Naive thymus-derived CD8-positive, alpha-beta T cell (primary cell): Measurements from ENCODE around the gene TYR. TPM values are rescaled to one million over a fixed set of nuclear protein-coding genes. Genes with fewer than 3 reads are reported as not detected.
A peak's percentile ranks its signal among the peaks of the same experiment; 100 is the strongest.
"Not testable (repeated sequence)": the region's sequence is repeated elsewhere in the genome, so short reads cannot be mapped to it uniquely, and the experiment has no call there.

ENCODE experiments used
- ATAC-seq, 2 donors: fragments of 150-1000 bp; cut with Tn5 transposase in 1 of 2; sonication (Bioruptor Pico), chemical (Tn5 transposase) in 1 of 2; 1 replicate in 1 of 2; 2 replicates in 1 of 2; pipeline ENCODE4 v1.10.0; 2021; ENCODE audit warnings: mild to moderate bottlenecking in 2 of 2, moderate library complexity in 2 of 2
- POLR2A ChIA-PET: fragments of 350-600 bp; sonication (Branson Sonifier 250); formaldehyde crosslinking; loops from one replicate; lab custom pipeline; 2021; ENCODE audit warnings: antibody characterized with exemption; lab: Charles Lee
- DNase-seq, 10 donors: peaks; one replicate each; pipeline versions ENCODE4 v3.0.0 to v3.0.0-alpha.2; 2020 to 2022
- H3K27ac Mint-ChIP-seq, 10 donors: one replicate each; pipeline ENCODE4 v1.8.0; 2020 to 2022; ENCODE audit warnings: mild to moderate bottlenecking in 10 of 10, mixed read lengths in 10 of 10, moderate library complexity in 4 of 10, inconsistent platforms in 1 of 10
- H3K27me3 Mint-ChIP-seq, 5 donors: one replicate each; pipeline ENCODE4 v1.8.0; 2021 to 2022; ENCODE audit warnings: mixed read lengths in 5 of 5
- H3K36me3 Mint-ChIP-seq, 3 donors: one replicate each; pipeline ENCODE4 v1.8.0; 2020 to 2022; ENCODE audit warnings: mixed read lengths in 3 of 3, mild to moderate bottlenecking in 2 of 3, inconsistent platforms in 1 of 3
- H3K4me1 Mint-ChIP-seq, 4 donors: one replicate each; pipeline ENCODE4 v1.8.0; 2021 to 2022; ENCODE audit warnings: mixed read lengths in 4 of 4
- H3K4me3 Mint-ChIP-seq, 10 donors: one replicate each; pipeline ENCODE4 v1.8.0; 2020 to 2022; ENCODE audit warnings: mild to moderate bottlenecking in 10 of 10, mixed read lengths in 10 of 10, moderate library complexity in 6 of 10, inconsistent platforms in 1 of 10
- H3K9me3 Mint-ChIP-seq, 9 donors: one replicate each; pipeline ENCODE4 v1.8.0; 2020 to 2022; ENCODE audit warnings: mixed read lengths in 9 of 9, mild to moderate bottlenecking in 3 of 9, inconsistent platforms in 1 of 9, moderate library complexity in 1 of 9
- polyA plus RNA-seq, 3 donors: library from polyadenylated mRNA; unstranded; fragments of 300-500 nt; fragmentation: Illumina TruSeq; gene quantifications; one replicate each; pipeline ENCODE4 v1.2.3, GENCODE V29; 2021
- total RNA-seq, 8 experiments: library from RNA in 2 of 8; stranded (reverse) in 2 of 8; gene quantifications; one replicate each; pipeline ENCODE4 v1.2.3 and lab custom pipeline; 2021 to 2026

TYR gene
- total and polyA plus RNA-seq, 5 experiments from 2014 or later, result not detected

DNA sequence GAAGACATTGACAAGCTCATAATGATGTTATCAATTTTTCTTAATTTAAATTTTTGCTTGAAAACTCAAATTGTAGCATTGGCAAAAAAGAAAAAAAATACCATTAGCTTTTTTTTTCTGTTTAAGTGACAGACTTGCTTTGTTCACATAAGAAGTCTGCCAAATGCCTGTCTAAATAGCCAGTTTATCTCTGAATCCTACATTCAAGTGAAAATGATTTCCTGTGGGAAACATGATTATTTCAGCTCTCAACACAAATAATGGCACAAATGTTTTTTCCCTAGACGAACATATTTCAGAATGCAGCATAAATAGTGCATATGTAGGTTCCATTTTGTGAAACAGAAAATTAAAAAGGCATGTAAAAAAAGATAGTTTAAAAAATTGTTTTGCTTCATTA lies 23.5 kb downstream of the TYR start:
- Mint-ChIP-seq H3K27me3 (peaks cover 0 to 4% (median 0%) of the 10 kb centered on the region in 5 donors), H3K4me3 (no peak overlapping the region), H3K36me3 (no peaks in the 10 kb centered on the region), H3K9me3 (no peaks in the 10 kb centered on the region), H3K4me1 (no peaks in the 10 kb centered on the region), H3K27ac (no peak overlapping the region)
- no peak for ATAC-seq
- POLR2A ChIA-PET, result no interaction called here
- no peak for DNase-seq

DNA sequence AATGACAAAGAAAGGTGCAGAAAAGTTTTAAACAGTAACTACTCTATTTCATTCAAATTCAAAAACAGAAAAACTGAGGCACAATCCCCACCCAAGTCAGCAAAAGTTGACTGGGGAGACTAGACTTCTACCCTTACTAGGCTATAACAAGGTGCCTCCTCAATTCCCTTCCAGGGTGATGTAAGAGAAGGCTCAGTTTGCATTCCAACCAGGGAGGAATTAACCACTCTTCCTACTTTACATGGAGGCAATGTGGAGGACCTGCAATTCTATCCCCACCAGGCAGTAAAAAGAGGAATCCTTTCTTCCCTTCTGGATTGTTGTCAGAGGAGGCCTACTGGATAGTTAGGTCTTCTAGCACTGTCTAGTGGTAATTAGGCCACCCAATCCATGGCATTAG lies 26.1 kb downstream of the TYR start:
- no peaks in the 10 kb centered on the region for H3K36me3 Mint-ChIP-seq
- H3K4me1 Mint-ChIP-seq, result peaks cover 0 to 1% (median 0%) of the 10 kb centered on the region in 4 donors
- no peak for DNase-seq
- H3K27me3 Mint-ChIP-seq, result peaks cover 0 to 9% (median 1%) of the 10 kb centered on the region in 5 donors
- H3K9me3 Mint-ChIP-seq, result peaks cover 0 to 2% (median 0%) of the 10 kb centered on the region in 9 donors
- no peak for ATAC-seq
- peak overlapping the region in 1 of 10 donors; percentile 24 for H3K27ac Mint-ChIP-seq
- POLR2A ChIA-PET, result no interaction called here
- no peak overlapping the region for H3K4me3 Mint-ChIP-seq

DNA sequence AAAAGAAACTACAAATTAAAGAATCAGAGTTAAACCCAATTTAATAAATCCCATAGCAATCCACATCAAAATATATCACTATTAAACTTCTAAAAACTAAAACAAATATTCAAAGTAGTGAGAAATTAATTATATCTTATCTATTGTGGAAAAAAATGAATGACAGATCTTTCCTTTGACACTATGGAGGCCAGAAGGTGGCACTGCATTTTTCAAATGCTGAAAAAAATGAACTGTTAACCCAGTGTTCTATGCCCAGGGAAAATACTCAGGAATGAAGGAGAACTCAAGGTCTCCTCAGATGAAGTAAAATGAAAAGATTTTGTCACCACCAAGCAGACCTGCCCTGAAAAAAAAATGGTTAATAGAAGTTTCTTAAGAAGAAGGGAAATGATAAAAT lies 27.7 kb downstream of the TYR start:
- Mint-ChIP-seq H3K4me3 (no peak overlapping the region), H3K36me3 (no peaks in the 10 kb centered on the region), H3K27ac (no peak overlapping the region), H3K27me3 (peaks cover 0 to 9% (median 2%) of the 10 kb centered on the region in 5 donors), H3K9me3 (peaks cover 0 to 7% (median 3%) of the 10 kb centered on the region in 9 donors), H3K4me1 (peaks cover 0 to 1% (median 0%) of the 10 kb centered on the region in 4 donors)
- DNase-seq, result no peak
- no peak for ATAC-seq
- POLR2A ChIA-PET, result no interaction called here

DNA sequence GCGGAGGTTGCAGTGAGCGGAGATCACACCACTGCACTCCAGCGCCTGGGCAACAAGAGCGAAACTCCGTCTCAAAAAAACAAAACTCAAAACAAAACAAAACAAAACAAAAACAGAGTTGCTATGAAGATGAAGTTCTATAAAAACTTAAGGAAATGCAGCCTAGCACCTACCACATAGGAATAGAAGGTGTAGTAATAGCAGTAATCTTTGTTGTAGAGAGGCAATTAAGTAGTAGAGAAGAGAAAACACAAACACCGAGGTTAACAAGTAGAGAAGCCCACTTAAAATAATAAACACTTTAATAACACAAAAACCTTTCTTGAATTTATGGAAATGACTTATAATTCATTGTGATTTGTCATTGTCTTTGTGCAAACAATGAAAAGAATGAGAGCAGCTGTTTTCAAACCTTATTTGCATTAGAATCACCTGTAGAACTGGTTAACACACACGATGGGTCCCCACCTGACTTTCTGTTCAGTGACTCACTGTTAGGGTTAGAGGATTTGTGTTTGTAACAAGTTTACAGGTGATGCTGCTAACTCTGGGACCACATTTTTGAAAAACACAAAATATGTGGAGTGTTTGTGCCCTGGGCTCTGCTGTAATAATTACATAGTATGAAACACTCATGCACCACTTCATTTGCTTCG lies 43.1 kb downstream of the TYR start:
- no peak overlapping the region for H3K27ac Mint-ChIP-seq
- no peaks in the 10 kb centered on the region for H3K36me3 Mint-ChIP-seq
- H3K4me3 Mint-ChIP-seq, result no peak overlapping the region
- peaks cover 0 to 2% (median 0%) of the 10 kb centered on the region in 9 donors for H3K9me3 Mint-ChIP-seq
- H3K27me3 Mint-ChIP-seq, result no peaks in the 10 kb centered on the region
- POLR2A ChIA-PET, result no interaction called here
- DNase-seq (no peak), ATAC-seq (no peak)
- no peaks in the 10 kb centered on the region for H3K4me1 Mint-ChIP-seq

DNA sequence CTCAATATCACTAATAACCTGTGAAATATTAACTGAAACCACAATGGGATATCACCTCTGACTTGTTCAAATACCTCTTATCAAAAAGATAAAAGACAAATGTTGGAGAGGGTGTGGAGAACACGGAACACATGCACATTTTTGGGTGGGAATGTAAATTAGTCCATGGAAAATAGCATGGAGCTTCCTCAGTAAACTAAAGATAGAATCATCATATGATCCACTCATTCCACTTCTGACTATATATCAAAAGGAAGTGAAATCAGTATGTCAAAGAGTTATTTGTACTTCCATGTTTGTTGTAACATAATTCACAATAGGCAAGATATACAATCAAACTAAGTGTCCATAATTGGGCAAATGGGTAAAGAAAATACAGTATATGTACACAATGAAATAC lies 57.4 kb downstream of the TYR start:
- H3K4me1 Mint-ChIP-seq, result no peaks in the 10 kb centered on the region
- no peak overlapping the region for H3K4me3 Mint-ChIP-seq
- DNase-seq (no peak), ATAC-seq (no peak)
- POLR2A ChIA-PET, result no interaction called here
- H3K27me3 Mint-ChIP-seq, result no peaks in the 10 kb centered on the region
- no peak overlapping the region for H3K27ac Mint-ChIP-seq
- peaks cover 0 to 9% (median 3%) of the 10 kb centered on the region in 9 donors for H3K9me3 Mint-ChIP-seq
- no peaks in the 10 kb centered on the region for H3K36me3 Mint-ChIP-seq

DNA sequence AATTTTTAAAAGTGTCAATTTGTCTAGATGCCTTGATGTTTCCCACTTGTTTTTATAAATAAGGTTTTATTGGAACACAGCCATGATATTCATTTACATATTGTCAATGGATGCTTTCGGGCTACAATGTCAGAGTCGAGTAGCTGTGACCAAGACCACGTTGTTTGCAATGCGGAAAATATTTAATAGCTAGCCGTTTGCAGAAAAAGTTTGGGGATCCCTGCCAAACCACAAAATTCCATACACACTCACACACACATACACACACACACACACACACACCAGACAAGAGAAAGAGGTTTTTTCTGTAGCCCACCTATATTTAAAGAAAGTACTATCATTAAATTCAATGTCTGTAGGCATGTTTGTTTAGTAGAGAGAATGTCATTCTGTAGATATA lies 58.3 kb downstream of the TYR start:
- ATAC-seq, result no peak
- no peaks in the 10 kb centered on the region for H3K36me3 Mint-ChIP-seq

DNA sequence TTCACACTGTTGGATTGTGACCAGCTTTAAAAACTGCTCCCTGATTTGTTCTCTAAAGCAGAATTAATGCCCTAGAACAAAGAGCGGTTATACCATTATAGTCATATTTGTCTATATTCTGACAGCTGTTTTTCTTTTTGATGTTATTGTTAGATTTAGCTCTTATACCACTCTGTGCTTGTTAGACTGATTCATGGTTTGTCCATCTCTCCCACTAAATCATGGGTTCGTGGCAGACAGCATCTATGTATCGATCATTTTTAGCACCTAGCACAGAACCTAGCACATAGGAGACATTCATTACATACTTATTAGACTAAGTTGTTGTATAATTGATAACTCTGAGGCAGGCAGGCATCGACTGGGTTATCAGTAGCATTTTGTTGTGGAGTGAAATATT lies 69.3 kb downstream of the TYR start:
- H3K27ac Mint-ChIP-seq, H3K4me3 Mint-ChIP-seq, POLR2A ChIA-PET, H3K4me1 Mint-ChIP-seq, DNase-seq, ATAC-seq, H3K36me3 Mint-ChIP-seq, H3K9me3 Mint-ChIP-seq: not testable (repeated sequence)
- peaks cover 0 to 23% (median 3%) of the 10 kb centered on the region in 5 donors for H3K27me3 Mint-ChIP-seq

More for the DNA sequence above, 58.3 kb downstream of the TYR start:
- Mint-ChIP-seq H3K9me3 (peaks cover 0 to 9% (median 3%) of the 10 kb centered on the region in 9 donors), H3K4me1 (no peaks in the 10 kb centered on the region), H3K4me3 (no peak overlapping the region), H3K27ac (no peak overlapping the region), H3K27me3 (no peaks in the 10 kb centered on the region)
- POLR2A ChIA-PET, result no interaction called here
- no peak for DNase-seq

DNA sequence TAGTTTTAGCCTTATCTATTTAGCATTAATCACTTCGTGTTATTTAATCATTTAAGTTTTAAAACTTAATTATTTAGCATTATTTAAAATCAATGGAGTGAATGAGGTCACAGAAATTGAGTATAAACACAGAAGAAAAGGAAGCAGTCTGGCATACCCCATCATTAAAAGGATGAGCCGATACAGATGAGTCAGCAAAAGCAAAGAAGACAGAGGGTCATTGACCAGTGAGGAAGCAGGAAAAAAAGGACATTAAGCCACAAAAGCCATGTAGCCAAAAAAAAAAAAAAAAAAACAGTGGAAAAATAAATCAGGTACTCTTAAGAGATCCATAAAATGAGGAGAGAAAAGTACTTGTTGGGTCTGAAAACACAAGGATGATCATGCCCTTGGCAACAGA lies 71.5 kb downstream of the TYR start:
- DNase-seq, result no peak
- POLR2A ChIA-PET, result no interaction called here
- Mint-ChIP-seq H3K36me3 (no peaks in the 10 kb centered on the region), H3K4me3 (no peak overlapping the region), H3K27ac (no peak overlapping the region), H3K9me3 (peaks cover 0 to 10% (median 0%) of the 10 kb centered on the region in 9 donors), H3K27me3 (peaks cover 0 to 22% (median 3%) of the 10 kb centered on the region in 5 donors), H3K4me1 (no peaks in the 10 kb centered on the region)
- ATAC-seq, result no peak

DNA sequence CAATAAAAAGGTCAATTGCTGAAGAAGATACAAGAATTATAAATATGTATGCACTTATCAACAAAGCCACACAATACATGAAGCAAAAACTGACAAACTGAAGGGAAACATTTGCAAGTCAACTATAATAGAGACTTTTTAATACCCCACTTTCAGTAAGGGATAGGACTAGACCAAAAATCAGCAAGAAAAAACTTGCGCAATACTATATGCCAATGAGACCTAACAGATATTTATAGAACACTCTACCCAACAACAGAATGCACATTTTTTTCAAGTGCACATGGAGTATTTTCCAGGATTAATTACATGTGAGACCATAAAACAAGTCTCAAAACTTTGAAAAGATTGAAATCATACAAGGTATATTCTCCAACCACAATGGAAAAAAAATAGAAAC lies 83.8 kb downstream of the TYR start:
- ATAC-seq, H3K4me1 Mint-ChIP-seq, H3K9me3 Mint-ChIP-seq, POLR2A ChIA-PET, DNase-seq, H3K4me3 Mint-ChIP-seq, H3K27ac Mint-ChIP-seq, H3K36me3 Mint-ChIP-seq, H3K27me3 Mint-ChIP-seq: not testable (repeated sequence)

DNA sequence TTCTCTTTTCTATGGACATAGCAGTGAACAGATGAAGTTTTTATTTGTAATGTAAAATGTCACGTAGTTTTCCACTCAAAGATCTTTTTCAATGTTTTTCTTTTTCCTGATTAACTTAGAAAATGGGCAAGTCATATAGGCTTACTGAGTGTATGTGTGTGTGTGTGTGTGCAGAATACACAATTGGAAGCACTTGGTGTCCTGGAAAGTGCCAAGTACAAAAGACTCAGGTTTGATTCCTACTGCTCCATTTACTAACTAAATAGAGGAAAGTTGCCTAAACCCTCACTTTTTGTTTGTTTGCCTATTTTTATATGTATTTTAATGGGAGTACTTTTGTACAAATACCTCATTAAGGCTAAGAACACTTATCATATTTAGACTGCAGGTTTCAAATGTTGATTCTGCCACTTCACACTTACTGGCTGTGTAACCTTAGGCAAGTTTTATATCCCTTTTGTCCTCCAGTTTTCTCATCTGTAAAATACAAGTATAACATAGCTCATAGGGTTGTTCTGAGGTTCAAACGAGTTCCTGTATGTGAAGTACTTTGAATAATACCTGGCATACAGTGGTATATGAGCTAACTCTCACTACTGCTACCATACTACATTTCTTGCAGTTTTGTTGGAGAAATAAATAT lies 90.1 kb downstream of the TYR start:
- no peaks in the 10 kb centered on the region for H3K36me3 Mint-ChIP-seq
- no peaks in the 10 kb centered on the region for H3K4me1 Mint-ChIP-seq
- POLR2A ChIA-PET, result no interaction called here
- no peak for ATAC-seq
- peaks cover 0 to 6% (median 0%) of the 10 kb centered on the region in 5 donors for H3K27me3 Mint-ChIP-seq
- no peak for DNase-seq
- H3K4me3 Mint-ChIP-seq, result no peak overlapping the region
- H3K9me3 Mint-ChIP-seq, result peaks cover 0 to 3% (median 0%) of the 10 kb centered on the region in 9 donors
- H3K27ac Mint-ChIP-seq, result no peak overlapping the region

DNA sequence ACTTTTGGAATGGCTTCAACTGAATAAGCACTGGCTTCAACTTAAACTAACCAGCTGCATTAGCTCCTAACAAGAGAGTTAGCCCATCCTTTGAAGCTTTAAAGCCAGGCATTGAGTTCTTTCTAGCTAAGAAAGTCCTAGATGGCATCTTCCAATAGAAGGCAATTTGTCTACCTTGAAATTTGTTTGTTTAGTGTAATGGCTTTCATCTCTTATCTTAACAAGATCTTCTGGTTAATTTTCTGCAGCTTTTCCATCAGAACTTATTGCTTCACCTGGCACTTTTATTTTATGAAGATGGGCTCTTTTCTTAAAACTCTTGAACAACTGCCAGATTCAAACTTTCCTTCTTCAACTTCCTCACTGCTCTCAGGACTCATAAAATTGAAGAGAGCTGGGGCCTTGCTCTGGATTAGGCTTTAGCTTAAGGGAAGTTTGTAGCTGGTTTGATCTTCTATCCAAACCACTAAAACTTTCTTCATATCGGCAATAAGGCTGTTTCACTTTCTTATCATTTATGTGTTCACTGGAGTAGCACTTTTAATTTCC lies 94.9 kb downstream of the TYR start:
- H3K27ac Mint-ChIP-seq, H3K36me3 Mint-ChIP-seq, H3K27me3 Mint-ChIP-seq, H3K4me1 Mint-ChIP-seq, DNase-seq, POLR2A ChIA-PET, H3K4me3 Mint-ChIP-seq, H3K9me3 Mint-ChIP-seq, ATAC-seq: not testable (repeated sequence)

DNA sequence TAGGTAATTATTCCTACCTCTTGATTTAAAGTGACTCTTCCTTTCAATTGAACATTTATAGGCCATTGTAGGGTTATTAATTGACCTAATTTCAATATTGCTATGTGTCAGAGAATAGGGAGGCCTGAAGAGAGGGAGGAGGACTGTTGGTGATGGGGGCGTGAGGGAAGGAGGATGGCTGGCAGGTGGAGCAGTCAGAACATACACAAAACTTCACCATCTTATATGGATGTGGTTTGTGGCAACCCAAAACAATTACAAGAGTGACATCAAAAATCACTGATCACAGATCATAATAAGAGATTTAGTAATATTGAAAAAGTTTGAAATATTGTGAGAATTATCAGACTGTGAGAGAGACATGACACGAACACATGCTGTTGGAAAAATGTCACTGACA lies 95.5 kb downstream of the TYR start:
- H3K27ac Mint-ChIP-seq, ATAC-seq, H3K36me3 Mint-ChIP-seq, H3K27me3 Mint-ChIP-seq, H3K9me3 Mint-ChIP-seq, DNase-seq, POLR2A ChIA-PET, H3K4me3 Mint-ChIP-seq, H3K4me1 Mint-ChIP-seq: not testable (repeated sequence)

DNA sequence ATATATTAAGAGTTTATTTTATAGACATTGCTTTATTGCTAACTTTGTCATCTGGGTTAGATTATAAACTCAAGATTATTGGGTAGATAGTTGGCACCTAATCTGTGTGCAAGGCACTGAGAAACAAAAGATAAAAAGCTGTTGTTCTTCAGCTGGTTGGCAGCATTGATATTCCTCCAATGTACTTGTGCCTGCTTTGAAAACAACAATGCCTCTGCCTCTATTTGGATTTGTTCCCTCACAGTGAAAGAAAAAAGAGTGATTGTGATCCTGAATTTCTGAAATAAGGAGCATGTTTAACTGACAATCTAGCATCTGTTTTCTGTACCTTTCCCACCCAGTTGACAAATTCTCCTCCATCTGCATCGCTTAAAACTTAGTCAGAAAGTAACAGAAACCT lies 98.3 kb downstream of the TYR start:
- Mint-ChIP-seq H3K4me1 (no peaks in the 10 kb centered on the region), H3K27me3 (peaks cover 0 to 8% (median 4%) of the 10 kb centered on the region in 5 donors), H3K4me3 (no peak overlapping the region), H3K36me3 (peaks cover 0 to 3% (median 0%) of the 10 kb centered on the region in 3 donors), H3K9me3 (peaks cover 0 to 9% (median 0%) of the 10 kb centered on the region in 9 donors), H3K27ac (no peak overlapping the region)
- ATAC-seq, result no peak
- POLR2A ChIA-PET, result no interaction called here
- DNase-seq, result no peak
